IgD-negative memory B cell (primary cell): ENCODE results near the gene ZNF736. TPM values are rescaled to one million over a fixed set of nuclear protein-coding genes. Genes with fewer than 3 reads are reported as not detected.
"Not testable (repeated sequence)": the region's sequence is repeated elsewhere in the genome, so short reads cannot be mapped to it uniquely, and the experiment has no call there.

ENCODE experiments used
- H3K27ac Mint-ChIP-seq, 3 donors: one replicate each; pipeline ENCODE4 v1.8.0; 2020 to 2022; ENCODE audit warnings: mild to moderate bottlenecking in 3 of 3, mixed read lengths in 3 of 3, moderate library complexity in 1 of 3
- H3K27me3 Mint-ChIP-seq: one replicate; pipeline ENCODE4 v1.8.0; 2021; ENCODE audit warnings: mixed read lengths
- H3K36me3 Mint-ChIP-seq: one replicate; pipeline ENCODE4 v1.8.0; 2020; ENCODE audit warnings: mild to moderate bottlenecking, mixed read lengths
- H3K4me1 Mint-ChIP-seq, 3 donors: one replicate each; pipeline ENCODE4 v1.8.0; 2020 to 2022; ENCODE audit warnings: mixed read lengths in 3 of 3, mild to moderate bottlenecking in 1 of 3
- H3K4me3 Mint-ChIP-seq, 4 donors: one replicate each; pipeline ENCODE4 v1.8.0; 2020 to 2022; ENCODE audit warnings: mild to moderate bottlenecking in 4 of 4, mixed read lengths in 4 of 4, moderate library complexity in 3 of 4
- H3K9me3 Mint-ChIP-seq, 3 donors: one replicate each; pipeline ENCODE4 v1.8.0; 2020 to 2021; ENCODE audit warnings: mixed read lengths in 3 of 3, mild to moderate bottlenecking in 1 of 3
- polyA plus RNA-seq: library from polyadenylated mRNA; unstranded; fragments of 300-500 nt; fragmentation: Illumina TruSeq; gene quantifications from one replicate; pipeline ENCODE4 v1.2.3, GENCODE V29; 2021

ZNF736 gene
- 4.6 TPM for polyA plus RNA-seq

DNA sequence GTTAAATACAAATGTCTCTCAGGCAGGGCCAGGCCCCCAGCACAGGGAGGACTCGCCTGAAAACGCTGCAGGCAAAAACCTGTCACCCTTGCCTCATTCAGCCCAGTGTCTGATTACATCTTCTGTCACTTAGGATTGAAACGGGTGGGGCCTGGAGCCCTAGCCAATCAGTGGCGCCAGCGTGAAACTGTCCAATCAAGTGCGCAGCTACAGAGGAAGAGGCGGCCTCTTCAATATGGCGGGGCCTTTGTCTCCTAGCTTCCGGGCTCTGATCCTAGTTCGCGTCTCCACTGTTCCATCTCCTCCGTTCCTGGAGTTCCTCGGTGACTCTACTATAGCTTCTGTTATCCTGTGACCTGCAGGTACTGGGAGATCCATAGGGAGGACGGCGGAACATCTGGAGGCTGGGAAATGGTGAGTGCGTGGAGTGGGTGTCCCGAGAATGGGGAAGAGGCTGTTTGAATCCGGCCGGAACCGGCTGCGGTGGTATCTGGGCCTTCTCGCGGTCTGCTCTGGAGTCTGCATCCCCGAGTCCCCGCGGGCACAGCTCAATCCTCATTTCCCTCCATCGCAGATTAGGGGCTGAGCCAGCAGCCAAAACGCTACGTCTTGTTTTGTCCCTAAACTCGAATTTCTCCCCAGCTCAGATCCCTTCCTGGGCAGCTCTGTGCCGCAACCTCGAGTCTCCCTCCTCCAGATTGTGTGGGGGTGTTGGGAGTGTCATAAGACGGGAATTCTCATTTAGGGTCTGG lies at the start of gene ZNF736:
ZNF736 (plus strand) TSS at position 222 of the 752 bp plus-strand sequence; CDS start at position 412, 190 bp downstream.
- Mint-ChIP-seq H3K27me3 (no peaks in the 10 kb centered on the region), H3K36me3 (no peaks in the 10 kb centered on the region), H3K27ac (peak within 1 kb of the TSS; percentile 85 to 100 (median 99)), H3K9me3 (no peaks in the 10 kb centered on the region), H3K4me1 (peaks cover 23 to 30% (median 26%) of the 10 kb centered on the region in 3 donors), H3K4me3 (peak within 1 kb of the TSS; percentile 98 to 99 (median 98))

DNA sequence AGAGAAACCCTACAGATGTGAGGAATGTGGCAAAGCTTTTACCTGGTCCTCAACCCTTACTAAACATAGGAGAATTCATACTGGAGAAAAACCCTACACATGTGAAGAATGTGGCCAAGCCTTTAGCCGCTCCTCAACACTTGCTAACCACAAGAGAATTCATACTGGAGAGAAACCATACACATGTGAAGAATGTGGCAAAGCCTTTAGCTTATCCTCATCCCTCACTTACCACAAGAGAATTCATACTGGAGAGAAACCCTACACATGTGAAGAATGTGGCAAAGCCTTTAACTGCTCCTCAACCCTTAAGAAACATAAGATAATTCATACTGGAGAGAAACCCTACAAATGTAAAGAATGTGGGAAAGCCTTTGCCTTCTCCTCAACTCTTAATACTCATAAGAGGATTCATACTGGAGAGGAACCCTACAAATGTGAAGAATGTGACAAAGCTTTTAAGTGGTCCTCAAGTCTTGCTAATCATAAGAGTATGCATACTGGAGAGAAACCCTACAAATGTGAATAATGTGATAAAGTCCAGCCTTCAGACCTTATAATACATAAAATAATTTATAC lies 47.3 kb upstream of the ZNF736 start:
- no peak overlapping the region for H3K27ac Mint-ChIP-seq
- no peaks in the 10 kb centered on the region for H3K4me1 Mint-ChIP-seq
- H3K9me3 Mint-ChIP-seq: peaks cover 8 to 29% (median 24%) of the 10 kb centered on the region in 3 donors
- no peaks in the 10 kb centered on the region for H3K27me3 Mint-ChIP-seq
- no peak overlapping the region for H3K4me3 Mint-ChIP-seq
- no peaks in the 10 kb centered on the region for H3K36me3 Mint-ChIP-seq

DNA sequence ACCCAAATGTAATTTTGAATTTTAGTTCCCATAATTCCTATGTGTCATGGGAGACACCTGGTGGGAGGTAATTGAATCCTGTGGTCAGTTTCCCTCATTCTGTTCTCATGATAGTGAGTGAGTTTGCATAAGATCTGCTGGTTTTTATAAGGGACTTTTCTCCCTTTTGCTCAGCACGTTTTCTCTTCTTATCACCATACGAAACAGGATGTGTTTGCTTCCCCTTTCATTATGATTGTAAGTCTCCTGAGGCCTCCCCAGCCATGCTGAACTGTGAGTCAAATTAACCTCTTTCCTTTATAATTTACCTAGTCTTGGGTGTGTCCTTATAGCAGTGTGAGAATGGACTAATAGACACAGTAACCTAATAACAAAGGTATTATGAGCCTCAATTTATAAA lies 36.1 kb upstream of the ZNF736 start:
- peaks cover 12 to 15% (median 13%) of the 10 kb centered on the region in 3 donors for H3K9me3 Mint-ChIP-seq
- no peaks in the 10 kb centered on the region for H3K27me3 Mint-ChIP-seq
- H3K4me3 Mint-ChIP-seq: peak overlapping the region in 1 of 4 donors; percentile 58
- H3K4me1 Mint-ChIP-seq: no peaks in the 10 kb centered on the region
- no peaks in the 10 kb centered on the region for H3K36me3 Mint-ChIP-seq
- H3K27ac Mint-ChIP-seq: no peak overlapping the region

DNA sequence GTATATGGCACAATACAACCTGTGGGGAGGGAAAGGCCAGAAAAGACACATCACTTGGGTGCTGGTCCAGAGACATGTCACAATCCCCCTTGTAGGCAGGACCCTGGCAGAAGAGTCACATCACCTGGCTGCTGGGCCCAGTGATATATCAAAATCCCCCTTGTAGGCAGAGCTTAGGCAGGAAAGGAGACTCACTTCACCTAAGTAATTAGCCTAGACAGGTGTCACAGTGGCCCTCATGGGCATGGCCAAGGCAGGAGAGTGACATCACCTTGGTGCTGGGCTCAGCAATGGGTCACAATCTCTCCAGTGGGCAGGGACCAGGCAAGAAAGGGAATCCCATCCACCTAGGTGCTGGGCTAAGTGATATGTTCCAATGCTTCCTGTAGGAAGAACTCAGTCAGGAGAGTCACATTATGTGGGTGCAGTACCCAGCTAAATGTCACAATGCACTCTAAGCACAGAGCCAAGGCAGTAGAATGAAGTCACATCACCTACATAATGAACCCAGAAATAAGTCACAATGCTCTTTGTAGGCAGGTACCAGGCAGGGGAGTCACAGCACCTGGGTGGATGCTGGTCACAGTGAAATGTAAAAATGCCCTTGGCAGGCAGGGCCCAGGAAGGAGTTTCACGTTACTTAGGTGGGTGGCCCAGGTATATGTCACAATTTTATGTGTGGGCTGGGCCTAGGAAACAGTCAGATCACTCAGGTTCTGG lies 18.9 kb upstream of the ZNF736 start:
- Mint-ChIP-seq H3K27me3 (no peaks in the 10 kb centered on the region), H3K9me3 (peaks cover 0 to 16% (median 5%) of the 10 kb centered on the region in 3 donors), H3K4me1 (no peaks in the 10 kb centered on the region), H3K36me3 (no peaks in the 10 kb centered on the region), H3K27ac (no peak overlapping the region), H3K4me3 (no peak overlapping the region)

DNA sequence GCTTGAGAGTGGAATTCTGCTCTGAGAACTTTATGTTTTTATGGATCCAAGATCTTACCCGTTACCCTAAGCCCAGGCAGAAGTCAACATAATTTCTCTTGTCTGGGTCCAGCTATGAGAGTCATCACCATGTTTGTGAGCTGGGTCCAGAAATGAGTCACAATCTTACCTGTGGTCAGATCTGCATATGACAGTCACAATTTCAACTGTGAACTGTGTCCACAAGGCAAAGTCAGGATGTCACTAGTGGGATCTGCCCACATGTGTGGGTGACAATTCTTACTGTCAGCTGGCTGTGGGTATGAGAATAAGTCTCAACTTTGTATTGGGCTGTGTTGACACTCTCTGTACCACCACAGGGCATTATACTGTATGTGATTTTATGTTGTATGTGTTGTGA lies 16.3 kb upstream of the ZNF736 start:
- peaks cover 0 to 17% (median 10%) of the 10 kb centered on the region in 3 donors for H3K9me3 Mint-ChIP-seq
- not testable (repeated sequence) for H3K27me3 Mint-ChIP-seq, H3K4me3 Mint-ChIP-seq, H3K4me1 Mint-ChIP-seq, H3K27ac Mint-ChIP-seq, H3K36me3 Mint-ChIP-seq

DNA sequence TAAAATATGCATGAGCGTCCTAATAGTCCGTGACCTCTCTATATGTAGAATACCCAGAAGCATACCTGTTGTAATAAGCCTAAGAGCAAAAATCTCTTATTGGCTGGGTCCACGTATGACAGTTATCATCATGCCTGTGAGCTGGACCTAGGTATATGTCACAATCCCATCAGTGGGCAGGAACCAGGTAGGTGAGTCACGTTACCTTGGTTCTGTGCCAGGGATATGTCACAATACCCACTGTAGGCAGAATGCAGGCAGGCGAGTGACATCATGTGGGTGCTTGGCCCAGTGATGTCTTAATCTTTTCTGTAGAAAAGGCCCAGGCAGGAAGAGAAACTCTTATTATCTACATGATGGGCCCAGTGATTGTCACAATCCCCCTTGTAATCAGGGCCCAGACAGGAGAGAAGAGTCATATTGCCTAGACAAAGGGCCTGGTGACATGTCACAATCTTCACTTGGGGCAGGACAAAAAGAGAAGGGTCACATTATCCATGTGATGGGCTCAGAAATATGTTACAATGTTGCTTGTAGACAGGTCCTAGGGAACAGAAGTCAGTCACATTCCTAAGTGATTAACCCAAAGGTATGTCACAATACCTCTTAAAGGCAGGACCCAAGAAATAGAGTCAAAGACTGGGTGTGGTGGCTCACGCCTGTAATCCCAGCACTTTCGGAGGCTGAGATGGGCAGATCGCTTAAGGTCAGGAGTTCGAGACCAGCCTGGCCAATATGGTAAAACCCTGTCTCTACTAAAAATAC lies 12.9 kb upstream of the ZNF736 start:
- peaks cover 0 to 18% (median 10%) of the 10 kb centered on the region in 3 donors for H3K9me3 Mint-ChIP-seq
- H3K27ac Mint-ChIP-seq: peak overlapping the region in 1 of 3 donors; percentile 57
- H3K4me3 Mint-ChIP-seq: no peak overlapping the region
- H3K4me1 Mint-ChIP-seq: peaks cover 8 to 12% (median 8%) of the 10 kb centered on the region in 3 donors
- H3K27me3 Mint-ChIP-seq: no peaks in the 10 kb centered on the region
- peaks cover 3% of the 10 kb centered on the region for H3K36me3 Mint-ChIP-seq

DNA sequence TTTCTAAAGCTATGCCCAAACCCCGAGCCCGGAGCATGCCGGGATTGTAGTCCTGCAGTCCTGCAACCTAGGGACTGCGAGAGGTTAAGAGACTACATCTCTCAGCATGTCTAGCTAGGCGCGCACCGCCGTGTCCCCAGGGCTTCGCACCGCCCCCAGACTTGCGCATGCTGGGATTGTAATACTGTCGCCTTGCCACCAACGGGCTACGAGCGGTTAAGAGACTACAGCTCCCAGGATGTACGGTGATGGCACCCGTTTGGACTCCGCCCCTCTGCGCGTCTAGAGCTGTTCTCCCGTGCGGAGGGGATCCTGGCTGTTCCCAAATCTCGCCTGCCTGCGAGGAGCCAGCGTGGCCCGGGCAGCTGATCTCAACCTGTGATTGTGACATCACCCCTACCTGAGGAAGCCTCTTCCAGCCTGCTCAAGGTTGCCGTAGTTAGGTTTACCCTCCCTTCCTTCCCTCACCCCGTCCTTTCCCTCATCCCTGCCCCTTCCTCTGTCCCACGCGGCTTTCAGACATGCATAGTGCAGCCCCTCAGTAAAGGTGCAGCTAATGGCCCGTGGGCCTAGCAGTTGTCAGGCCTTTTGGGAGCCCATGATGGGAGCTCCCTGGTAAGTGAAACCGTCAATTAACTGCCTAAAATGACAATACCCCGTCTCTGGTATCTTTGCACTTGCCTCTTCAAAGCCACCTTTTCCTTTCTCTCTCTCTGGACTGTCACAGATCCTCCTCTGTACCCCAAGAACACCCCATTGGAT lies 6.3 kb upstream of the ZNF736 start:
- Mint-ChIP-seq H3K27ac (peak overlapping the region; percentile 90 to 96 (median 94)), H3K27me3 (no peaks in the 10 kb centered on the region), H3K4me1 (peaks cover 19 to 26% (median 21%) of the 10 kb centered on the region in 3 donors), H3K36me3 (peaks cover 1% of the 10 kb centered on the region), H3K4me3 (peak overlapping the region; percentile 92 to 99 (median 98)), H3K9me3 (peaks cover 0 to 2% (median 0%) of the 10 kb centered on the region in 3 donors)

DNA sequence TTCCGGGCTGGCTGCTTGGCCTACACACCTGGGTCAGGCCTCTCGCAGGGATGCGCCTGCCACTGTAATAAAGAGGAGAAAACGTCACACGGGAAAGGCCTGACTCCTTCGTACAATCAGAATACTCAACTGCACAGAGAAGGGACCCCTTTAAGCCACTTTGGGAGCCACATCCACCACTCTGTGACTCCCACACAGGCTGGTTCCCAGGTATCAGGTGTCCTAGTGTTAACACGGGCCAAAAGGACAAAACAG lies 5.8 kb upstream of the ZNF736 start:
- Mint-ChIP-seq H3K4me1 (peaks cover 19 to 26% (median 21%) of the 10 kb centered on the region in 3 donors), H3K27me3 (no peaks in the 10 kb centered on the region)

DNA sequence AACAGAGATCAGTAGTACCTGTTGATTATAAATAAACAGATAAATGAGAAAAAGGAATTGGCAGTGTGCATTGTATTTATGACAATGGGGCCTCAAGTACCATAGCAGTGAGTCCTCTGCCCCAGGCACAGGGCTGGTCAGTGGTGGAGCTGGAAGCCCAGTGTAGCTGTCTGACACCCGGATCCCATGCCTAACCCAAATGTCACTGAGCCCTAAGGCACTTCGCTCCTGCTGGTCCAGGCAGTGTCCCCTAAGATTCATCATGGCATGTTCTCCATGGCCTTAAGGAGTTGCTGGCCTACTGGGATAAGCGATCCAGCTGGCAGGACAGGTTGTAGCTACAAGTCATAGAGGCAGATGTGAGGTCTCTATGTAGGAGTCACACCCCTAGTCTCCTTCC lies 3.3 kb upstream of the ZNF736 start:
- Mint-ChIP-seq H3K9me3 (no peaks in the 10 kb centered on the region), H3K27ac (no peak overlapping the region), H3K36me3 (peaks cover 1% of the 10 kb centered on the region), H3K4me1 (peaks cover 27 to 28% (median 27%) of the 10 kb centered on the region in 3 donors), H3K4me3 (peak overlapping the region in 1 of 4 donors; percentile 27), H3K27me3 (no peaks in the 10 kb centered on the region)

More for the DNA sequence above, 5.8 kb upstream of the ZNF736 start:
- Mint-ChIP-seq H3K36me3 (peaks cover 1% of the 10 kb centered on the region), H3K27ac (peak overlapping the region; percentile 90 to 96 (median 94)), H3K9me3 (peaks cover 0 to 2% (median 0%) of the 10 kb centered on the region in 3 donors), H3K4me3 (peak overlapping the region; percentile 92 to 99 (median 98))

DNA sequence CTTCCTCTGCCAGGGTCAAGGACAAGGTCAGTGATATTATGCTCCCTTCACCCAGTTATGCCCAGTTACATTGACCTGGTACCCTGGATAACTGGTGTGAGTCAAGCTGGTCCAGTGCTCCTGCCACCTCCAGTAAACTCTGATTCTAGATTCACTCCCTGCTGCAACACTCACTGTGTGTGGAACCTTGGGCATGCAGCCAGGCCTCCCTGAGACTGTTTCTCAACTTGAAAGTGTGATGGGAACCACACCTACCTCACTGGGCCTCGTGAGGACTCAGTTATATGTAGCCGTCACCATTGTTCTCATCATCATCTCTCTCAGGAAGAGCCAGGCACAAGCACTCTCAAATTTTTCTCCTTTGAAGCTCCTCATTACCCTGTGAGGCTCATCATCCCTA lies 935 bp upstream of the ZNF736 start:
- no peaks in the 10 kb centered on the region for H3K9me3 Mint-ChIP-seq
- peaks cover 20 to 29% (median 23%) of the 10 kb centered on the region in 3 donors for H3K4me1 Mint-ChIP-seq
- peak overlapping the region in 1 of 4 donors; percentile 98 for H3K4me3 Mint-ChIP-seq
- H3K27me3 Mint-ChIP-seq: no peaks in the 10 kb centered on the region
- peak overlapping the region in 2 of 3 donors; percentile 85 to 99 for H3K27ac Mint-ChIP-seq
- H3K36me3 Mint-ChIP-seq: no peaks in the 10 kb centered on the region

DNA sequence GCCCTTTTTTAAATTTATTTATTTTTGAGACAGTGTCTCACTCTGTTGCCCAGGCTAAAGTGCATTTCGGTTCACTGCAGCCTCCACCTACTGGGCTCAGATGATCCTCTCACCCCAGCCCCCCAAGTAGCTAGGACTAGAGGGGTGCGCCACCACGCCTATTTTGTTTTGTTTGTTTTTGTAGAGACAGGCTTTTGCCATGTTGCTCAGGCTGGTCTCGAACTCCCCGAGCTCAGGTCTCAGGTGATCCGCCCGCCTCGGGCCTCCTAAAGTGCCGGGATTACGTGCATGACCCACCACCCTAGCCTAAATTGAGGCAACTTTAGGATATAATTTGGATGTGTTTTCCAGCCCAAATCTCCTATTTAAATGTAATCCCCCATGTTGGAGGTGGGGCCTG lies 805 bp downstream of the ZNF736 start:
- Mint-ChIP-seq H3K4me3 (peak overlapping the region; percentile 98 to 99 (median 98)), H3K36me3 (no peaks in the 10 kb centered on the region), H3K27me3 (no peaks in the 10 kb centered on the region), H3K4me1 (peaks cover 25 to 30% (median 29%) of the 10 kb centered on the region in 3 donors), H3K9me3 (no peaks in the 10 kb centered on the region), H3K27ac (peak overlapping the region; percentile 85 to 100 (median 99))

DNA sequence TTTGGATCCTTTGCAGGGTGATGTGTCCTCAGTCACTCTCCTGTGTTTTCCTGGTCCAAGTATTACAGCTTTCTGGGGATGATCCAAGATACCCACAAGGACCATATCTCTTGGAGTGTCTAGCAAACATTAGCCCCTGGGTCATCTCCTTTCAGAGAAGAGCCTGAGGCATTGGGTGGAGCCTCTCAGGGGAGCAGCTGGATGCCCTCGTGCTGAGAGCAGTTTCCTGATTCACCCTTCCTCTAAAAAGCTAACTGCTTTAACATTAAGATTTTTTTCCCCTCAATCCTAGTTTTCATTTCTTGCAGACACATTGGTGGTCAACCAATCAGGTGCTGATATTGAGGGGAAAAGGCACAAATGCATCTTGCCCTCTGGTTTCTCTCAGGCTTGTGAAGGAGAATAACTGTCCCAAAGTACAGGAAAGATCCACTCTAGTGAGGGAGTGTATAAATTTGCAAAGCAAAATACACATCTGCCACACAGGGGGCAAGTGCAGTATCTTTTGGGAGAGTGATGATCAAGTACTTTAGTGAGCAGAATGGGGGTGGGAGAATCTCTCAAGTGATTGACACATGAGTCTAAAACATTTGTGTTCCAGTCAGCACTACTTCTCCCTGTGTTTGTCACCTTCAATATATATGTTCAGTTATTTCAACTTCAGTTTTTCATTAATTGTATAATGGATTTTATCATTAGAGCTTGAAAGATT lies 2.4 kb downstream of the ZNF736 start:
- Mint-ChIP-seq H3K27ac (peak overlapping the region in 2 of 3 donors; percentile 73 to 85), H3K4me3 (peak overlapping the region; percentile 32 to 99 (median 90))
- H3K36me3 Mint-ChIP-seq: not testable (repeated sequence)

More for the DNA sequence above, 2.4 kb downstream of the ZNF736 start:
- H3K27me3 Mint-ChIP-seq, H3K9me3 Mint-ChIP-seq: not testable (repeated sequence)
- H3K4me1 Mint-ChIP-seq: peaks cover 33 to 44% (median 42%) of the 10 kb centered on the region in 3 donors
